HG03135 (cell line): Measurements from ENCODE around the gene PLEKHG2.

Experiments used
- ATAC-seq: cut with Tn5 transposase; IDR thresholded peaks from one replicate; pipeline ENCODE4 v1.9.1; 2021; ENCODE audit warnings: mild to moderate bottlenecking, moderate library complexity; ENCODE audit not compliant: unreplicated experiment

The PLEKHG2 gene

DNA sequence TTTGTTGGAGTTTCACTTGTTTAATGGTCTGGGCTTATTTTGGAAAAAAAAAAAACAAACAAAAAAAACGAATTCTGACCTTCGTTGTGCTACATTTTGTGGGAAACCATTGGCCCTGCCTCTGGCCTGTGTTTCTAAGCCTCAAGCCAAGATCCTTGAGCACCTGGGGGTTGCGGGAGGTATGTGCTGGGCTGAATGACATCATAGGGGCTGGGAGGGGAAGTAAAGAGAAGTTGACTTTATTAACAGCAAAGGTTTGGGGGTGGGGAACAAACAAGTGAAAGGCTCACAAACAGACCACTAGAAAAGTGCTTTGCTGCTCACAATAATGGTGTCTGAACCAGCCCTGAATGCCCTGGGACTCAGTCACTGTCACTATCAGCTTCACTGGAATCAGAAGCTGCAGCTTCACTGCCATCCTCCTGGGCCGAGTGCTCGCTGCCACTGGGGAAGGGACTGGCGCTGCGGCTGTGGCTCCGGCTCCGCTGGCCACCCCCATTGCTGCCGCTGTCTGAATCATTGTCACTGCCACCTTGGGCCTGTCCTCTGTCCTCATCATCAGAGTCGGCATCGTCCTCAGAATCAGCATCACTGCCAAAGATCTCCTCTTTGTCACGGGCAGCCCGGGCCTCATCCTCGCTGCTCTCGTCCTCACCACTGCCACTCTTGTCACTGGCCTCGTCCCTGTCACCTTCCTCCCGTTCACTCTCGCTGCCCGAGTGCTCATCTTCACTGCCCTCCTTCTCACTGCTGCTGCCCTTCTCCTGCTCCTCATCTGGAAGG is 26.6 kb upstream of the PLEKHG2 start:
- no peak for ATAC-seq

DNA sequence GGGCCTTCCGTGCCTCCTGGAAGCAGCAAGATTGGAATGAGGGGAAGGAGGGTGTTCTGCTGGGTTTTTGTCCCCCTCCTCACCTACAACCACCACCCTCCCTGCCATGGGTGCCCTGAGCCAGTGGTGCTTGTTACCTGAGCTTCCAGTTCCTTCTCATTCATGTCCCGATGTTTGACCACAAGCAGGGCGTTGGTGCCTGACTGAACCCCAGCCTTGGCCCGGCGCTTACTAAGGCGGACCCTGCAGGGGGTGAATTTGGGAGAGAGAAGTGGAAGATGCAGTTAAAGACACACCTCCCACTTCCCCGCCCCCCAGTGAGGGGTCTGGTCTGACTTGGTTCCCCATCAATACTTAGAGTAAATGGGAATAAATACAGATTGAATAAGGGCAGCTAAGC is 25.9 kb upstream of the PLEKHG2 start:
- ATAC-seq = no peak

DNA sequence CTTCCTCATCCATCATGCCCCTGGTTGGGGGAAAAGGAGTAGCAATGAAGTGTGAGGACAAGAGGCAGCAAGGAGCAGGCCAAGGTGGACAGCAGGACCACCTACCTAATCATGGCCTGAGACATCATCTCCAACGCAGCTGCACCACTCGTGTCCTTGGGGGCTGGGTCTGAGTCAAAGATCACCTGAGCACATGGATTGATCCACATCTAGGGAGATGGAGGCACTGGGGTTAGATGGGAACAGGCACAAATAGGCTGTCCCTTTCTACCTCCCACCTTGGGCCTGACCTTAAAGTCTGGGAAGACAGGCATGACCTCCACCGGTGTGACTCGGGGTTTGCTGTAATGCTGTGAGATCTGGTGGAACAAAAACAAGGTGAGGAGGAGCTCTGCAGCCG is 23.8 kb upstream of the PLEKHG2 start:
- no peak for ATAC-seq

DNA sequence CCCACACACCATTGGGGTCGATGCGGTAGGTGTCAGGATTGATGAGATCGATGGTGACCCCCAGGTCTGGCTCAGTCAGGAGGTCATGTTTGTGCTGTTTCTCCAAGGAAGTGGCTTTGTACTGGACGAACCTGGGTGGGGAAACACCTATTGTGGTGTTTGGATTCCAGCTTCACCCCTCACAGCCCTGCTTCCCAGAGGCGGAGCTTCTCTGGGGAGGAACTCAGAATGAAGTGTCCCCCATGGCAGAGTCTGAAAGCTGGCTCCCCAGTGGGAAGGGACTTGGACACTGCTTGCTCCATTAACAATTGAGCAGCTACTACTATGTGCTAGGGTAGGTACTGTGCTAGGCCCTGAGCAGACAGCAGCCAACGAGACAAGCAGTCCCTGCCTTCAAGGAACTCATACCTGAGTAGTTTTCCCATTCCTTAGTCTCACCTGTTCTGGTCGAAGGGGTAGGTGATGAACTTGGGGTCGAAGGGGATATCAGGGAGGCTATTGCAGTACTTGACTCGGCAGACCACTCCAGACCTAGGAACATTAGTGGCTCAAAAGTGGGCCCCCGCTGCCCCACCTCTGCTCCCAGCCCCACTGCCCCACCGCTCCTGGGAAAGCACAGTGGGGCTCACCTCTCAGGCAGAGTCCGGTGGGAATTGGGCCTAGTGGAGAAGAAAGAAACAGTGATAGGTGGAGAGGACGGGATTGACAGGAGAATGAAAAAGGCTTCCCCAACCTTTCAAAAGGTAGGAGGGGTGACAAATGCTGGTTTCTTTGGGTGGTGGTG is 22.6 kb upstream of the PLEKHG2 start:
- ATAC-seq = no peak

DNA sequence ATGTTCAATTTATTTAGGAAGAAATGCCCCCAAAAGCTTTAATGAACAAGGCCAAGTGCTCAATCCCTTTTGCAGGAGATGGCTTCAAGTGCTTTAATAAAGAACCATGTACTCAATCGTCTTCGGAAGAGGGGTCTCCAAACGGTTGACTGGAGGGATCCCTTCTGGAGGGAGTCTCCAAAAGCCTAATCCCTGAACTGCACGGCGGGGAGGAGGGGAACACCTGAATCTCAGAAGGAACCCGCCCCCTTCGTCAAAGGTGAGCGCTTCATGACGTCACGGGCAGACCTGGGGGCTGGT is 22.1 kb upstream of the PLEKHG2 start:
- no peak for ATAC-seq

DNA sequence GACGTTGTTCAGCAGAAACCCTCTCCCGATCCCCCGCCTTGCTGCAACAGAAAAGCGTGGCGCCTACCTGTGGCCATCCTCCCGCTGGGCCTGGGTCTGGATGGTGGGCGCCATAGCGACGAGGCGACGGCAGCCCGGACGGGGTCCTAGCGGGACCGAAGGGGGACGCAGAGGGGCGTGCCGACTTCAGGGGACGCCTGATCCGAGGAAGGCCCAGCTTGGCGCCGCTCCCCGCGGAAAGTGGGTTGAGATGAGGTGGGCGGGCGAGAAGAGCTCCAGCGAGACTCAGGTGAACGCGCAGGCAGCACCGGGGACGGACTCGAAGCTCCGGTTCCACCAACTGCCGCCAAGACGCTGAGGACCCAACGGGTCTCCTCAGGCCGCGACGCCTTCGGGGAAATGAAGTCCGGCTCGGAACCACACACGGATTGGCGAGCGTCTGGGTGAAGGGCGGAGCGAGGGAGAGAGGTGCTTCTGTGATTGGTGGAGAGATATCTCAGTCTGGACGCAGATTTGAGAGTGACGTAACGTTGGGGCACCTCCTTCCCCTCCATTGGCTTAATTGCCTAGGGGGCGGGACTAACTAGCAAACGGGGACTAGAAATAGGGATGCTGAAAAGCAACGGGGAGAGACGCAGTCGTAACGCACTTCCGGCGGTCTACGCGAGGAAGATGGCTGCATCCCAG is 21.6 kb upstream of the PLEKHG2 start, which contains the start of the genes MED29 and PAF1:
Gene MED29 (plus strand): TSS at position 628 of the 687 bp plus-strand sequence. CDS start 45 bp downstream, at position 673.
Gene PAF1 (minus strand): TSS at position 356 of the 687 bp plus-strand sequence. CDS start 242 bp downstream, at position 114.
- ATAC-seq = peak; percentile 88

DNA sequence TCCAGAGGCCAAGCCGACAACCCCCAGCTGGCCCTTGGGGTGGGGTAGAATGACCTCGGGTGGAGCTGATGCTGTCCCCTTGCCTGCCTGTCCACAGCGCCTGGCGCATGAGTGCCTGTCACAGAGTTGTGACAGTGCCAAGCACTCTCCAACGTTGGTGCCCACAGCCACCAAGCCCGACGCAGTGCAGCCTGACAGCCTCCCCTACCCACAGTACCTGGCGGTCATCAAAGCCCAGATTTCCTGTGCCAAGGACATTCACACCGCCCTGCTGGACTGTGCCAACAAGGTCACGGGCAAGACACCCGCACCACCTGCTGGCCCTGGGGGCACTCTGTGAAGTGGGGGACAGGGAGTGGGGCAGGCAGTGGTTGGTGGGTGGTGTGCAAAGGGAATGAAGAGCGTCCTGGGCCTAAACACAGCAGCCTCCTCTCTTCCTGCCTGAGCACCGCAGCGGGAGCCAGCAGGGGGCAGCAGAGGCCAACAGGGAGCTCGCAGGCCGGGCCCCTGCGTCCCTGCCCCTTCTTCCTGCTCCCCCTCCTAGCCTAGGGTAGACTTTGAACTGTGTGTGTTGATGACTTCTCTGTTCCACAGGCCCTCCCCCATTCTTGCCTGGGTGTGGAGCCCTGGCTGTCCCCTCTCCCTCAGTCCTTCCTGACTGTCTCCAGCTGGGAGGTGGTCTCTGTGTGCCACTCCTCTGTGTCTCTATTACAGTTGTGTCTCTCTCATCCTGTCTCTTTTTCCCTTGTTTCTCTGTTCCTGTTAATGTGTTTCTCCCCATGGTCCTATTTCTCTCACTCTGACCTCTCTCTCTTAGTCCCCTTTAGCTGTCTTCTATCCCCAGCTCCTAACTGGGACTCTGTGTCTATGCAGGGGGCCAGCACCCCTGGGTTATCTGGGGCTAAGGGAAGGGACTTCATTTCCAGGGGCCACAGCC is 14.8 kb upstream of the PLEKHG2 start:
- no peak for ATAC-seq

DNA sequence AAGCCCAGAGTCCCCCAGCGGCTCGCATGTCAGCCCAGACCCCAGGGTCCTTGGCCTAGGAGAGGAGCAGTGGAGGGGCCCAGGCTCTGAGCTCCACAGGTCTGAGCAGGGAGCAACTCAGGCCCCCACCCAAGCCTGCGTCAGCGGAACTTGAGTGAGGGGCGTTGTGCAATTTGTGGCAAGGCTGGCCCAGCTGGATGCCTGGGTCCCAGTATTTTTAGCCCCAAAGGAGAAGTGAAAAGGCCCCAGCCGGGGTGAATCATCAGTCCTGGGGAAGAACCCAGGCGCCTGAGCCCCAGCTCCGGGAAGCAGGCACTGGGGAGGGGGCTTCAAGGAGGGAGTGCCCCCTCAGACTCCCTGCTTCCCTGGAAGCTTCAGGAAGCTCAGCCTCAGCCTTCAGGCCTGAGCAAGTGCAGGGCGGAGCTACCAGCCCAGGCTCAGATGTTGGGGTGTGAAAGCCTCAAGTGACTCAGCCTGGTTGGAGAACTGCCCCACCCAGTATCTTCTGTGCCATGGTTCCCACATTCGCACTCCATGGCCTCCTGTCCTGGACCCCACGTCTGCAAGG is 14.1 kb upstream of the PLEKHG2 start:
- ATAC-seq = no peak

DNA sequence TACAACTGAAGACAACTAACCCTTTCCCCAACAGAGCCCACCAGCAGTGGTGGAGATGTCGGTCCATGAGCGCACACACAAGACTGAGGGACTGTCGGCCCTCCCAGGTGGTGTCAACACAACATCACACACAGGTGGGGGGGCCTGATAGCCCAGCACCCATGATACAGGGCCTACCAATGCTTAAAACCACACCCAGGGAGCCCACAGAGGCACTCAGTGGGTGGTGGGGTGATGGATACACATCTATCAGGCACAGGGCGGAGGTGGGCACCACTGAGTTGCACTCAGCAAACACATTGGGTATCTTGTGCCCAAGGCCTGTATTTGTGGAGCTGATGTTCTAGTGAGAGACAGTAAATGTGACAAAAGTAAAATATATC is 12.8 kb upstream of the PLEKHG2 start:
- no peak for ATAC-seq

DNA sequence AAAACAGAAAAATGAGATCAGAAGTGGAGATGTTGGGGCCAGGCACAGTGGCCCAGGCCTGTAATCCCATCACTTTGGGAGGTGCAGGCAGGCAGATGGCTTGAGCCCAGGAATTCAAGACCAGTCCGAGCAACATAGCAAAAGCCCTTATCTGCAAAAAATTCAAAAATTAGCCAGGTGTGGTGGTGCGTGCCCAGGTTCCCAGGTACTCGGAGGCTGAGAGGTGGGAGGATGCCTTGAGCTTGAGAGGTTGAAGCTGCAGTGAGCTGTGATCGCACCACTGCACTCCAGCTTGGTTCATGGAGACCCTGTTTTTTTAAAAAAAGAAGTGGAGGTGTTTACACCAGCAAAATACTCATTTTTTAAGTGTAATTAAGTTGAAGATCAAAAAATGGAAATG is 12.4 kb upstream of the PLEKHG2 start:
- ATAC-seq = no peak

DNA sequence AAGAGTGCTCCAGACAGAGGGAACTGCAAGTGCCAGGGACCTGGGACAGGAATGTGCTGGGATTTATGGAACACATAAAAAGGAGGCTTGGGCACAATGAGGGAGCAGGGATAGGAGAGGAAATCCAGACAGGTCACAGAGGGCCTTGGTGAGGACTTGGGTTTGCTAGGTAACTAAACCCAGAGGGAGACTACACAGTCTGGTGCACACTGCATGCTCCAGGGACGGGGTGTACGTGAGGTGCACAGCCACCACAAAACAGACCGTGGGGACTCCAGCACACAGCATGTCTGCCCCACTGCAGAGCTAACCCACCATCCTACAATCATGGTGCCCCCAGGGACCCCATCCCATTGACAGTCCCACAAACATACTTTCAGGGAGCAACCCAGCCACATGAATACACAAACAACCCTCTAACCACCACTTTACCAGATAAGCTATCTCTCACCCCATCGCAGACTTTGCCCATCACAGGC is 11.4 kb upstream of the PLEKHG2 start:
- ATAC-seq = no peak

DNA sequence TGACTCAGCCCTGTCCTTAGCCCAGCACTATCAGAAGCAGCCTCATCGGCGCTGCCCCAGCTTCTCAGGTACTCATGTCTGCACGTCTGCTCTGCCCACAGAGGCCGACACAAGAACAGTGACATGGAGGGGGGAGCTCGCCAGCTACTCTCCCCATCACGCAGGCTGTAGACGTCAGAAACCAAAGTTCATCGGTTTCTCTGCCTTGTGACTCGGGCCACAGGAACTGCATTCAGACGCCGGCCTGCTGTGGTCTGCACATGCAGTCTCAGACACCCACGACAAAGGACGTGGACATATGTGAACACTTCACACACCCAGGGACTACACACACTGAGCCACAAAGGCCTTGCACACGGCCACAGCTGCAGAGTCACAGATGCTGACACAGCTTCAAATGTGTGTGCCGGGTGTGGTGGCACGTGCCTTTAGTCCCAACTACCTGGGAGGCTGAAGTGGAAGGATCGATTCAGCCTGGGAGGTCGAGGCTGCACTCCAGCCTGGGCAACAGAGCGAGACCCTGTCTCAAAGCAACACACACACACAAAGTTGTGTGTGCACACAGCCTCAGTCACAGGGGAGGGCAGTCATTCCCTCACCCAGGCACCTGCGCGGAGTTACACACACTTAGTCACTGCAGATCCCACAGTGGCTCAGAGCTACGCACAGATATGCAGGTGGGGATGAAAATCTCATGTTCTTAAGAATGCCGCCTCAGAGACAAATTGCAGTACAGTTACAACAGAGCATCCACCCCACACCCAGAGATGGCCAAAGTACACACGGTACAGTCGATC is 10.7 kb upstream of the PLEKHG2 start:
- ATAC-seq = no peak

DNA sequence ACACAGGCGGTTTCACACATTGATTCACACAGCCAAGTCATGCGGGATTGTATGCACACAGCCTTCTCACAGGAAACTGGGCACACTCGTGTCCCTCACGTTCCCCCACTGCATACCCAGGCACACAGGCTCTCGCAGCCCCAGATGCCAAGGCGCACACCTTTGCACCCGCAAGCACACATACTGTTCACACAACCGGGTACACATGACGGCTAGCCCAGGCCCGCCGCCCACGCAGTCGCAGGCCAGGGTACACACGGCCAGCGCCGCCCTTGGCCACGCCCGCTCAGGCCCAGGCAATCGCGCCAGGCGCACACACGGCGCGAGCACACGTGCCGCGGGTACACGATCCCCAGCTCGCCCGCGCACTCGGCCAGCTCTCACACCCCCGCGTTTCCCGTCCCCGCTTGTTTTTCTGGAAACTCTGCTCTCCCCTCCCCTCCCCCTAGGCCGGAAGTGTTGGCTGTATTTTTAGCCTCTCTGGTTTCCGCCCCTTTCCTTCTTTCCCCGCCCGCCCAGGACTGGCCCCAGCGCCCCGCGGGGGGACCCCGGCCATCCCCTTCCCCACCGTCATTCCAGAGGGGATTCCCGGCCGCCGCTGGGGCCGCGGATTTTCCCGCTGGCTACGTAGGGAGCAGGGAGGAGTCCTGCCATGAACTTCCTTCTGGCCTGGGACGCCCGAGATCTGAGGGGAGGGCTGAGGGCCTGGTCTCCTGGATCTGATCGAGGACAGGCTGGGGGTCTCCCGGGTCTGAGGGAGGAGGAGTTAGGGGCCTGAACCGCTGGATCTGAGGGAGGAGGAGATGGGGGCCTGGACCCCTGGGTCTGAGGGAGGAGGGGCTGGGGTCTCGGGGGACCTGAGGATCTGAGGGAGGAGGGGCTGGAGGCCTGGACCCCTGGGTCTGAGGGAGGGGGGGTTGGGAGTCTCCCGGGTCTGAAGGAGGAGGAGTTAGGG is 9.8 kb upstream of the PLEKHG2 start:
- peak; percentile 27 for ATAC-seq

DNA sequence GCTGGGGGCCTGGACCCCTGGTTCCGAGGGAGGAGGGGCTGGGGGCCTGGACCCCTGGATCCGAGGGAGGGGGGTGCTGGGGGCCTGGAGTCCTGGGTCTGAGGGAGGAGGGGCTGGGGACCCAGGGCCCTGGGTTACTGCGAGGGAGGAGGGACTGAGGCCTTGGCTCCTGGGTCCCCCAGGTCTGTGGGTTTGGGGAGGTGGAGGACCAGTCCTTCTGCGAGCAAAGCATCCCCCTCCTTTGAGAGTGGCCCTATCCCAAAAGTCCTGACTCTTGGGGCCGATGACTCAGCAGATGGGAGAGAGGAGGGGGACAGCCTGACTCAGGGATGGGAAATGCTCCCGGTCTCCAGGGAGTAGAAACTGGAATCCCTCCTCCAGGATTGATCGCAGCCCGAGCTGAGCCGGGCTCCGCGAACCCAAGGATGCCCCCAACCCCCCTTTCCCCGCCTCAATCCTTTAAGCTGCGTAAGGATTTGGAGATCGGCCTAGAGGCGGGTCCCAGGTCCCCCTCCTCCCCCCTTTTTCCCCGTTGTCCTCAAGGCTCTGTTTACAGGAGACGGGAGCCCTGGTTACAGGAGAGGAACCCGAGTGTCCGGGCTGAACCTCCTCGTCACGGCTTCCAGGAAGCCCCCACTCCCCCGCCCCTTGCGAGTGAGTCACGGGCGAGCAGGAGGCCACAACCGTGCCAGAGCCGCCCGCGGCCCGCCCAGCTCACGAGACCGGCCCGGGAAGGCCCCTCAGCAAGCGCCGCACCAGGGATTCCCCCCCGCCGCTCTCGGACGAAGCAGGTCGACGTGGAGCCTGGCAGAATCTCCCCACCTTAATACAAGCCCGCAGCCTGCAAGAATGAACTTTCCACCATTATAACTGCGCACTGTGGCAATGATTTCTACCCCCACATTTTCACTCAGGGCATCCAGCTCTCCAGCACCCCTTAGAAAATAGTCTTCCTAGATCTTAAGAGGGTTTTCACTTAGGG is 8.8 kb upstream of the PLEKHG2 start:
- peak; percentile 32 for ATAC-seq

DNA sequence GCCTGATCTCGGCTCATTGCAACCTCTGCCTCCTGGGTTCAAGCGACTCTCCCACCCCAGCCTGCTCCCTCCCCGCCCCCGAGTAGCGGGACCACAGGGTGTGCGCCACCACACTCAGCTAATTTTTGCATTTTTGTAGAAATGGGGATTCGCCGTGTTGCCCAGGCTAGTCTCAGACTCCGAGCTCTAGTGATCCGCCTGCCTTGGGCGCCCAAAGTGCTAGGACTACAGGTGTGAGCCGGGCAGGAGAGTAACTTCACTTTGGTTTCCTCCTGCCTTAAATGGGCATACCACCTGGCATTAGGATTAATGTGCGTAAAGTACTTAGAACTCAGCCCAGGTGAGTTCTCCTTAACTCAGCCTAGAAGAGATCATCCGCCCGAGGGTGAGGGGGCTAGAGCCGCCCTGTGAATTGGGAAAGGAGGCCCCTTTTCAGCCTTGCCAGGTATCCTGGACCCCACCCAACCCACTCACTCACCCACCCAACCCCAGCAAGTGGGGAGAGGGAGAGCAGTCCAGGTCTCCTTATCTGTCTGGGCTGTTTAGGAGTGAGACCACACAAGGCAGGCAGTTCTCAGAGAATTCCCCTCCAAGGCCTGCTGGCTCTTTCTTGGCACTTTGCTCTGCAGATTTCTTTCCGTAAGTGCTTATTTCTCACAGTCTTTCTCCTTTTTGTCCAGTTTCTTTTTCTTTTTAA is 7.1 kb upstream of the PLEKHG2 start:
- ATAC-seq = no peak

DNA sequence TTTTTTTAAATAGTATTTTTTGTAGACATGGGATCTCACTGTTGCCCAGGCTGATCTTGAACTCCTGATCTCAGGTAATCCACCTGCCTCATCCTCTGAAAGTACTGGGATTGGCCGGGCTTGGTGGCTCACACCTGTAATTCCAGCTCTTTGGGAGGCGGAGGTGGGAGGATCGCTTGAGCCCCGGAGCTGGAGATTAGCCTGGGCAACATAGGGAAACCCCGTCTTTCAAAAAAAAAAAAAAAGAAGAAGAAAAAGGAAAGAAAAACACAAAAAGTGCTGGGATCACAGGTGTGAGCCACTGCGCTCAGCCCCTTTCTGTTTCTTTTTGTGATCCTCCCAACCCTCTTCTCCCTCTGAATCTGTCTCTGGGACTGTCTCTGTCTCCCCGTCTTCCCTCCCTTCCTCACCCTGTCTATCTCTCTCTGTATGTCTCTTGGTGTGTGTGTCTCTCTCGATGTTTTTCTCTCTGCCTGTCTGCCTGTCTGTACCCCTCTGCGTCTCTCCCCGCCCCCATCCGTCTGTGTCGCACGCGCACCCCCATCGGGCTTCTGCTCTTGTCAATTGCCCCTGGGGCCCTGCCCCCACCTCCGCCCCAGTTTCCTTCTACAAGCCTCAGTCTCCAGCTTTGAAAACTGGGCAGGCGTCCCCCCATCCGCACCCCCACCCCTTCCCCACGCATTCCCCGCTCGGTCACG is 6.4 kb upstream of the PLEKHG2 start:
- no peak for ATAC-seq
